Lower leg skin (tissue), 3 donors: ENCODE measurements around the gene RBFOX2.

Source experiments
- CTCF ChIP-seq, 3 donors: fragments of 450-650 bp; IDR thresholded peaks; one replicate each; pipeline ENCODE4 v1.5.1; 2016; ENCODE audit warnings: antibody characterized with exemption in 3 of 3, mild to moderate bottlenecking in 3 of 3, moderate library complexity in 2 of 3
- POLR2A ChIP-seq, 2 donors: fragments of 450-650 bp; IDR thresholded peaks; one replicate each; pipeline ENCODE4 v1.6.1; 2016 to 2017; ENCODE audit warnings: antibody characterized with exemption in 2 of 2, mild to moderate bottlenecking in 1 of 2, moderate library complexity in 1 of 2

DNA sequence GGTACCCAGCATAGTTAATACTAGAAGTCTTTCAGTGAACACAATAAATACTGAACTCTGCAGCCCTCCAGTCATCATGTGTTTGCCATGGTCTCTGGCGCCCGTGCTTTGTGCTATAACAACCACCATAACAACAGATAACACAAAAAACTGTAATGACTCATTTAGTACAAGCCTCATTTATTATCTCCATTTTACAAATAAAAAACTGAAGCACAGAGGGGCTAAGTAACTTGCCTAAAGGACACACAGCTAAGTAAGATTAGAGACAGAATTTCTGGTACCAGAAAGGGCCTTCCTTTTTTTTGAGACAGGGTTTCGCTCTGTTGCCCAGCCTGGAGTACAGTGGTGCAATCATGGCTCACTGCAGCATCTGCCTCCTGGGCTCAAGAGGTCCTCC, 19.5 kb downstream of the RBFOX2 start:
- TF ChIP-seq CTCF (IDR thresholded peaks at IDR 0.05): no peak
- TF ChIP-seq POLR2A (IDR thresholded peaks at IDR 0.05): no peak
